Right lobe of liver (tissue), 6 donors: Measurements from ENCODE around the gene CHCHD5. TPM values are rescaled to one million over a fixed set of nuclear protein-coding genes. Genes with fewer than 3 reads are reported as not detected.

Source experiments
- ATAC-seq, 4 donors: fragments of 200-7000 bp; cut with Tn5 transposase; one replicate each; pipeline ENCODE4 v1.9.1; 2020; ENCODE audit warnings: mild to moderate bottlenecking in 4 of 4, moderate library complexity in 4 of 4
- DNase-seq, 3 donors: peaks; one replicate each; pipeline ENCODE4 v3.0.0-alpha.2; 2020
- H3K27ac ChIP-seq, 3 donors: fragments of 200-600 bp; one replicate each; pipeline ENCODE4 v1.8.0; 2022
- H3K27me3 ChIP-seq, 2 donors: fragments of 200-600 bp; one replicate each; pipeline ENCODE4 v1.8.0; 2022
- H3K36me3 ChIP-seq, 4 donors: fragments of 200-600 bp; sonication (generic) in 1 of 4; one replicate each; pipeline versions ENCODE4 v1.5.1 to v1.8.0; 2017 to 2022; ENCODE audit warnings: control low read depth in 1 of 4
- H3K4me1 ChIP-seq, 4 donors: fragments of 200-600 bp; sonication (generic) in 1 of 4; one replicate each; pipeline versions ENCODE4 v1.5.1 to v1.8.0; 2017 to 2022; ENCODE audit warnings: control low read depth in 1 of 4
- H3K4me3 ChIP-seq, 3 donors: fragments of 200-600 bp; one replicate each; pipeline ENCODE4 v1.8.0; 2022
- H3K9me3 ChIP-seq, 4 donors: fragments of 200-600 bp; sonication (generic) in 1 of 4; one replicate each; pipeline versions ENCODE4 v1.5.1 to v1.8.0; 2017 to 2022; ENCODE audit warnings: control low read depth in 1 of 4
- CTCF ChIP-seq, 4 donors: fragments of 200-600 bp in 3 of 4; fragments of 450-650 bp in 1 of 4; IDR thresholded peaks; one replicate each; pipeline versions ENCODE4 v1.5.1 to v1.8.0; 2016 to 2022; ENCODE audit warnings: antibody characterized with exemption in 4 of 4, mild to moderate bottlenecking in 2 of 4
- POLR2A ChIP-seq: fragments of 450-650 bp; IDR thresholded peaks from one replicate; pipeline ENCODE4 v1.6.1; 2017; ENCODE audit warnings: antibody characterized with exemption, mild to moderate bottlenecking
- whole genome bisulfite sequencing: methylation state at CpG from one replicate; pipeline ENCODE4 v1.1.6; 2018; ENCODE audit warnings: low coverage, low lambda C conversion rate; ENCODE audit not compliant: insufficient coverage; ENCODE audit errors: missing lambda C conversion rate; 5-methylcytosine and 5-hydroxymethylcytosine counted together
- intact Hi-C, 2 donors: fragments of 100-400 bp; cut with DNase I; formaldehyde crosslinking; loops; one replicate each; pipeline versions ENCODE4 v1.11.2 to v1.14.1; 2022
- total RNA-seq, 6 experiments: library from RNA; depleted of rRNA in 2 of 6; stranded (reverse); fragments of >200 nt in 2 of 6; fragmentation: NEBNext Ultra II Directional in 3 of 6; extraction: Animal tissue kit (Norgen Biotek cat#: 25700) in 3 of 6; gene quantifications; one replicate each; pipeline versions ENCODE4 v1.1.0 to v1.2.4, GENCODE V29; 2016 to 2023
- donor health status: DM: no; HTN: yes; CAD: no.
- donor health status: DM: no; HTN: no; CAD: no.
- donor health status: DM: no; HTN: no; CAD: no.
- donor health status: DM: no; HTN: yes; CAD: no.
- donor health status: DM: no; HTN: yes; CAD: no.

CHCHD5 gene
- total RNA-seq, 6 experiments from 2014 or later, result 15.1 to 29.5 (median 18.7) TPM

DNA sequence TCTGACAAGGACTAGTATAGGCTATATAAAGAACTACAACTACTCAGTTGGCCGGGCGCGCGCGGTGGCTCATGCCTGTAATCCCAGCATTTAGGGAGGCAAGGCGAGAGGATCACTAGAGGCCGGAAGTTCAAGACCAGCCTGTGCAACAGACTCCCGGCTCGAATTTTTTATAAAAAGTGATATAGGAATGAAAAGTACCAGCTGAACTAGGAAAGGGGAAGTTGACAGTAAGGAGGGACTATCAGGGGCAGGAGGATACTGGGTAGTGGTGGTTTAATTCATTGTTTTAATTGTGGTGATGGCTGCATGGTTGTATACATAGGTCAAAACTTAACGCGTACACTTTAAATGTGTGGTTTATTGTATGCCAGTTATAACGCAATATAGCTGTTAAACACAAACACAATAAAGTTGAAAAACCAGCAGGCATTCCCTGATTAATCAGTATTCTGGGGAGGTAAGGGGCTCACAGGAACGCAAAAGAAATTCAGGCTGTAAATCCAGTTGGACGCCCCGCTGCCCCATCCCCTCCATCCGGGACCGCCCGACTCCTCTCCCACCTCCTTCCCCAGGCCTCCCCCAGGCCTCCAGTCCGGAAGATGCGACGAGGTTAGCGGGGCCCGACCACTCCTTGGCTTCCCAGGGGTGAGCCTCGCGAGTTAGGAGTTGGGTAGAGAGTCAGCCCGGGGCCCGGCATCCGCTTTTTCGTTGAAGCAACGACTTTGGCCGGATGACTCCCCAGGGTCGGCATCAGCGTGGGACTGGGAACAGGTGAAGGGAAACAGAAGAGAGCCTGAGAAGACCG is 42.9 kb upstream of the CHCHD5 start:
- Histone ChIP-seq H3K36me3 (no peaks in the 10 kb centered on the region), H3K4me3 (peak overlapping the region; percentile 89 to 99 (median 95)), H3K27ac (peak overlapping the region; percentile 79 to 88 (median 82)), H3K9me3 (no peaks in the 10 kb centered on the region), H3K4me1 (peaks cover 0 to 15% (median 0%) of the 10 kb centered on the region in 4 donors), H3K27me3 (no peaks in the 10 kb centered on the region)
- intact Hi-C loops, result no loop called here
- DNase-seq (peak in 1 of 3 donors; percentile 56), ATAC-seq (peak; percentile 67 to 74 (median 71))
- no peak for TF ChIP-seq CTCF (IDR thresholded peaks at IDR 0.05)
- no peak for TF ChIP-seq POLR2A
- 15% methylated on average over 28 of the region's 34 CpGs for WGBS

GRCh38 chr2:112542123-112542983 is 42.1 kb upstream of the CHCHD5 start, which contains the start of gene POLR1B:
POLR1B (plus strand) TSS chr2:112542465; CDS start chr2:112542495, 30 bp downstream.
- H3K27me3 ChIP-seq, result no peaks in the 10 kb centered on the region
- intact Hi-C loops, result no loop called here
- ATAC-seq (peak; percentile 95 to 97 (median 96)), DNase-seq (peak; percentile 89 to 92 (median 91))
- H3K27ac ChIP-seq, result peak within 1 kb of the TSS; percentile 79 to 88 (median 82)
- no peaks in the 10 kb centered on the region for H3K36me3 ChIP-seq
- H3K4me3 ChIP-seq, result peak within 1 kb of the TSS; percentile 89 to 99 (median 95)
- no peaks in the 10 kb centered on the region for H3K9me3 ChIP-seq
- under 1% methylated on average over 14 of the region's 67 CpGs for WGBS
- H3K4me1 ChIP-seq, result peaks cover 0 to 21% (median 3%) of the 10 kb centered on the region in 4 donors
- TF ChIP-seq CTCF (IDR thresholded peaks at IDR 0.05), result no peak
- TF ChIP-seq POLR2A, result peak; percentile 29

DNA sequence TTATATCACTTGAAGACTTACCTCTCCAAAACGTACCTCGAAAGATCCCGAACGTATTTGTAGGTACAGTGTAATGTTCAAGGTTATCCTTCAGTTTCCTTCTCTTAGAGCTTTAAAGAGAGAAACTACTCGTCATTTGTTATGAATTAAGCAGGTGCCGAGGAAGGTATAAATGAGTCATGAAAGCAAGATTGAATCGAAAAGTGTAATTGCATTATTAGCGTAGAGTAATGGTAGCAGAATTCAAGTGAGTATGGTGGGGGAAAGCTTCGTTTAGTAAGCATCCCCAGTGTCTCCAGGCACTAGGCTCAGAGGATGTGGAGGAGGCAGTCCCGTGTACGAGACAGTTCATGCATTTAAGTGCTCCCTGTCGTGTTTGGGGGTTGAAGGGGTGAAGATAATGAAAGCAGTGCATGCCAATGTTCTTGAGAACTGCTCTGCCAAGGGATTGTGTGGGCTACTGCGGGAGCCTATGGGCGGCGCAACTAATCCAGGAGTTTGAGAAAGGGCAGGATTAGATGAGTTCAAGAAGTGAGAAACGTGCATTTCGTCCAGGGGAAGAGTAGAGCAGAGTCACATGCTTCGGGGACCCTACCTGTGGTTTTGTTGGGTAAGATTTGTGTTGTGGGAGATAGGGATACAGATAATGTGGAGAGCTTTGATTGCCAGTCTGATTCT is 41.3 kb upstream of the CHCHD5 start:
- DNase-seq (no peak), ATAC-seq (peak in 1 of 4 donors; percentile 1)
- Histone ChIP-seq H3K9me3 (no peaks in the 10 kb centered on the region), H3K4me1 (peaks cover 0 to 21% (median 4%) of the 10 kb centered on the region in 4 donors), H3K27ac (peak overlapping the region in 1 of 3 donors; percentile 82), H3K27me3 (no peaks in the 10 kb centered on the region), H3K4me3 (peak overlapping the region; percentile 89 to 99 (median 95)), H3K36me3 (peaks cover 0 to 2% (median 0%) of the 10 kb centered on the region in 4 donors)
- intact Hi-C loops, result no loop called here
- TF ChIP-seq CTCF (IDR thresholded peaks at IDR 0.05) (no peak), POLR2A (no peak)
- WGBS, result 3% methylated on average over 18 of the region's 18 CpGs

- DNase-seq (peak; percentile 33 to 73 (median 63)), ATAC-seq (peak; percentile 81 to 86 (median 84))
- H3K9me3 ChIP-seq, result no peaks in the 10 kb centered on the region
- TF ChIP-seq CTCF (IDR thresholded peaks at IDR 0.05), result no peak
- TF ChIP-seq POLR2A, result no peak
- intact Hi-C loops, result no loop called here
- H3K36me3 ChIP-seq, result peaks cover 0 to 40% (median 7%) of the 10 kb centered on the region in 4 donors
- WGBS, result 38% methylated on average over 4 of the region's 4 CpGs
- peaks cover 0 to 21% (median 4%) of the 10 kb centered on the region in 4 donors for H3K4me1 ChIP-seq
- H3K27me3 ChIP-seq, result no peaks in the 10 kb centered on the region
- H3K4me3 ChIP-seq, result no peak overlapping the region
- H3K27ac ChIP-seq, result no peak overlapping the region
These were observed 37.1 kb upstream of the CHCHD5 start for GRCh38 chr2:112547333-112547732.
